ENCODE data around the gene DUOXA2.

Gene DUOXA2

DNA sequence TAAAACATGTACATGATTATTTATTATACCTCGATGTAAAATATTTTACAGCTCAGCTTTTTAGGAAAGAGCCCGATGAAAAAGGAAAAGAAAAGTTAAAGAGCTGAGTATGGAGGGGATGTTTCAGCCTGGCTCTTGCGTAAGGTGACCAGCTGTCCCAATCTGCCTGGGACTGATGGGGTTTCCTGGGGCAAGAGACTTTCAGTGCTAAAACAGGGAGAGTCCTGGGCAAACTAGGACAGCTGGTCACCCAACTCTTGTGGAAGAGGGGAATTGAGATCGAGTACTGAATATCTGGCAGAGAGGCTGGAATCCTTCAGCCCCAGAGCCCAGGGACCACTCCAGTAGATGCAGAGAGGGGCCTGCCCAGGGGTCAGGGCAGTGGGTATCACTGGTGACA is 21.1 kb upstream of the DUOXA2 start:
- TF ChIP-seq, protein P1, sequence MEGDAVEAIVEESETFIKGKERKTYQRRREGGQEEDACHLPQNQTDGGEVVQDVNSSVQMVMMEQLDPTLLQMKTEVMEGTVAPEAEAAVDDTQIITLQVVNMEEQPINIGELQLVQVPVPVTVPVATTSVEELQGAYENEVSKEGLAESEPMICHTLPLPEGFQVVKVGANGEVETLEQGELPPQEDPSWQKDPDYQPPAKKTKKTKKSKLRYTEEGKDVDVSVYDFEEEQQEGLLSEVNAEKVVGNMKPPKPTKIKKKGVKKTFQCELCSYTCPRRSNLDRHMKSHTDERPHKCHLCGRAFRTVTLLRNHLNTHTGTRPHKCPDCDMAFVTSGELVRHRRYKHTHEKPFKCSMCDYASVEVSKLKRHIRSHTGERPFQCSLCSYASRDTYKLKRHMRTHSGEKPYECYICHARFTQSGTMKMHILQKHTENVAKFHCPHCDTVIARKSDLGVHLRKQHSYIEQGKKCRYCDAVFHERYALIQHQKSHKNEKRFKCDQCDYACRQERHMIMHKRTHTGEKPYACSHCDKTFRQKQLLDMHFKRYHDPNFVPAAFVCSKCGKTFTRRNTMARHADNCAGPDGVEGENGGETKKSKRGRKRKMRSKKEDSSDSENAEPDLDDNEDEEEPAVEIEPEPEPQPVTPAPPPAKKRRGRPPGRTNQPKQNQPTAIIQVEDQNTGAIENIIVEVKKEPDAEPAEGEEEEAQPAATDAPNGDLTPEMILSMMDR (IDR thresholded peaks at IDR 0.05; ENCODE audit: low read depth, low read length), result no peak
- H3K4me3 ChIP-seq (replicated peaks in 1 of 2; ENCODE audit: low read depth in 2 of 2, low read length in 2 of 2), result no peak overlapping the region
- no peak for DNase-seq (ENCODE audit: low read depth in 2 of 2)

DNA sequence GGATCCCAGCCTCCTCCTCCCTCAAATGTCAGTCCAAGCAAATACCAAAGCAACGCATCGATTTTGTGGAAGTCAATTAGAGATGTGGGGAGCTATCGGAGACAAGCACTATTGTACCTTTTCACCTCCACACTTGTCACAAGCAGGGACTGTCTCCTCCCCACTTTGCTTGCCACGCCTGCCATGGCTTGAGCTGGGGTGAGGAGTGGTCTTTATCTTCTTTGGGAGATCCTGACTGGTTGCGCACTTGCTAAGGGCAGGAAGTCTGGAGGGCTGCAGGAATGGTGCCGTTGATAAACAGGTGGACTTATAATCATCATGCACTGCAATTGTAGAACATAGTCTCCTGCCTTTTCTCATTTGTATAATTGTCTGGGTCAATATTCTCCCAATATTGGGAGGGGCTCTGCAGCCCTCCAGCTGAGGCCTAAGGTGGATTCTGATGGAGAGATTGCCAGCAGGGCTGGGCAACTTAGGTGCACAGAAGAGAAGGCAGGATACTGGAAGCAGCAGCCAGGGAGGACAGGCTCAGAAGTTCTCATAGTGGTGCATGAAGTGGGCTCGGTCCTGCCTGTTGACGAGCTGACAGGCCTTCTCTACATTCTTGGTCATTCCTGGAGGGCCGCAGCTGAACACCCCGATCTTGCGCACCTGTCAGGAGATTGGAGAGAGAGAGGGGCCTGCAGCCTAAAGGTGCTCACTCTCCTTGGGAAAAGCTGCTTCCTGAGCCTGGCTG is 20.3 kb upstream of the DUOXA2 start:
- TF ChIP-seq, protein P1 (IDR thresholded peaks at IDR 0.05; ENCODE audit: low read depth, low read length), result no peak
- DNase-seq (ENCODE audit: low read depth in 2 of 2), result no peak
- H3K4me3 ChIP-seq (replicated peaks in 1 of 2; ENCODE audit: low read depth in 2 of 2, low read length in 2 of 2), result no peak overlapping the region

DNA sequence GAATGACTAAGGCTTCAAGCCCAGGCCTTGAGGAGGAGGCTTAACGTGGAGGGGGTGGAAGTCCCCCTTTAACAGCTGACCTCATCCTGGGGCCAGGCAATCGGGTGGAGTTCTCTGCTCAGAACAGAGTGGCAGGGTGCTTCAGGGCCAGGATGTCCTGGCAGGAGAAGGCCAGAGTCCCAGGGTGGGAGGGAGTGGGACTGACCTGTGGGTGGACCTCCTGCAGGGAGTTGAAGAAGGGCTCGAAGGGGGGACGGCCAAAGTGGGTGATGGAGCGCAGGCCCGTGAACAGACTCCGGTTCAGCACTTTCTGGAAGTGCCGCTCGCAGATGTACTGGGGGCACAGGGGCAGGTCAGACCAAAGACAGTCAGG is 19.8 kb upstream of the DUOXA2 start:
- H3K4me3 ChIP-seq (replicated peaks in 1 of 2; ENCODE audit: low read depth in 2 of 2, low read length in 2 of 2), result no peak overlapping the region
- TF ChIP-seq, protein P1 (IDR thresholded peaks at IDR 0.05; ENCODE audit: low read depth, low read length), result no peak
- DNase-seq (ENCODE audit: low read depth in 2 of 2), result no peak

DNA sequence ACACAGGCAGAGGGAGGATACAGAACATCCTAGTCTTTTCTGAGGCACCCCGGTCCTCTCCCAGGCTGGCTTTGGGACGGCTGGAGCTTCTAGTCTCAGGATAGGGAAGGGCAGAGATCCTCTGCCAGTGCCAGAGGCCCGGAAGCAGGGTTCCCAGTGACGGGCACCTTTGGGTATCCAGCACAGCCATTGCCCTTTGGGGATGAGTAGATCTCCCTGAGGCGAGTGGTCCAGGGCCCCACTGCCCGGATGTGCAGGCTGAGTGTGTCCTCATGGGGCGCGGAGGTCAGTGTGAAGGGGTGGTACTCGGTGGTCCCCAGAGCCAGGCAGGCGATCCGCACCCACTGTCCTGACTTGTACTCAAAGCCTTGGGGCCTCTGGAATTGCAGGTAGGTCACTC is 18.5 kb upstream of the DUOXA2 start:
- TF ChIP-seq, protein P1 (IDR thresholded peaks at IDR 0.05; ENCODE audit: low read depth, low read length), result no peak
- no peak overlapping the region for H3K4me3 ChIP-seq (replicated peaks in 1 of 2; ENCODE audit: low read depth in 2 of 2, low read length in 2 of 2)
- DNase-seq (ENCODE audit: low read depth in 2 of 2), result no peak

DNA sequence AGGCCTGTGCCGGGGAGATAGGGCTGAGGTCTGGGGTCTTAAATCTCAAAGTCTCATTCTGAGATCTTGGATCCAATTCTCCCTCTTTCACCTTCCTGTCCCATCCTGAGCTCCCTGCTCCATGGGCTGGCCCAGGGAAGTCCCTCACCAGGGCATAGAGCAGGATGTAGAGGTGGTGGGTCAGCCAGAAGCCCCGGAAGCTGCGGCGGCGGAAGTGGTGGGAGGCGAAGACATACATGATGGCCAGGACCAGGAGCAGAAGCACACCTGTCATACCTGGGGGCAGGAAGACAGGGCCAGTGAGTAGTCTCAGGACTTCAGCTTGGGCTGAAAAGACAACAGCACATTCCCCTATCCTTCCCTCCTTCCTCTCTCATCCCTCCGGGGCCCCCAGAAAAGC is 16.7 kb upstream of the DUOXA2 start:
- no peak overlapping the region for H3K4me3 ChIP-seq (replicated peaks in 1 of 2; ENCODE audit: low read depth in 2 of 2, low read length in 2 of 2)
- TF ChIP-seq, protein P1 (IDR thresholded peaks at IDR 0.05; ENCODE audit: low read depth, low read length), result no peak
- no peak for DNase-seq (ENCODE audit: low read depth in 2 of 2)

DNA sequence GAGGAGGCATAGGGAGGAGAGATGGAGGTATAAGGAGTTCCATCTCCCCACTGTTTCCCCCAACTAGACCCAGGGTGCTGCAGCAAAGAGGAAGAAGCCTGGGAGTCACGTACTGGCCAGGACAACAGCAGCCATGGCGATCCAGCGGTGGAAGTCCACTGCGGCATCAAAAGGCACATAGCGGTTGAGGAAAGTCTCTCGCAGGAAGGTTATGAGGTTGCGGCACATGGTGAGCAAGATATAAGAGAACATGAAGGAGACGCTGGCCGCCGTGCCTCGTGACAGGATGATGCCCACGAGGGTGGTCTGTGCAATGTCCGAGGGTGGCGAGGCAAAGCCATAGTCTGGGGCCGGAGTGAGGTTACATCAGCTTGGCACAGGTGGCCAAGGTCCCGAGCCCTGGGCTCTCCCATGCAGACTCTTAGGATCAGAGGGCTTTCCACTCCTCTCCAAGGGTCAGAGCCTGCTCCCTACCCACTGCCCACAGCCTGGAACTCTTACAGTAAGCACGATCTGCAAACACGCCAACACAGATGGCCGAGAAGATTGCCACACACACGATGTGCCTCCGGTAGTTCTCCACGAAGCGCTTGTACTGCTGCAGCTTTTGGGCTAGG is 14.5 kb upstream of the DUOXA2 start:
- no peak for DNase-seq (ENCODE audit: low read depth in 2 of 2)
- H3K4me3 ChIP-seq (replicated peaks in 1 of 2; ENCODE audit: low read depth in 2 of 2, low read length in 2 of 2), result no peak overlapping the region
- TF ChIP-seq, protein P1 (IDR thresholded peaks at IDR 0.05; ENCODE audit: low read depth, low read length), result no peak

Measured in cardiac fibroblast (primary cell).